ENCODE results near the gene MCF2L.
"Not testable (repeated sequence)": the region's sequence is repeated elsewhere in the genome, so short reads cannot be mapped to it uniquely, and the experiment has no call there.

MCF2L gene

DNA sequence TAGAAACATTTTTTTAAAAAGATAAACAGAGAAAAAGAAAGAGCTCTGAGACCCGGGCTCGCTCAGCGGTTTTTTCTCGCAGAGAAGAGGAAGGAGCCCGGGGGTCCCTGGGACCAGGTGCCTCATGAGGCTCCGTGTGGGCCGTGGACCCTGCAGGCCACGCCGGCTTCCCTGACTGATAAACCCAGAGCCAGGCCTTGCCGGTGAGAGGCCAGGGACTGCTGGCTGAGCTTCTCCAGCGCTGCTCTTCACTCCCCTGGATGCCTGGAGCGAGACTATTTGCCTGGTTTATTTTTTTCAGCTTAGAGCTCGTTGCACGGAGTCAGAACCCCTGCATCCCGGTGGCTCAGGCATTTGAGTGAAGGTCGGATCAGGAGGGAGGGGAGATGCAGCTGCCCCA, 83.2 kb downstream of the MCF2L start:
- no peak for DNase-seq

DNA sequence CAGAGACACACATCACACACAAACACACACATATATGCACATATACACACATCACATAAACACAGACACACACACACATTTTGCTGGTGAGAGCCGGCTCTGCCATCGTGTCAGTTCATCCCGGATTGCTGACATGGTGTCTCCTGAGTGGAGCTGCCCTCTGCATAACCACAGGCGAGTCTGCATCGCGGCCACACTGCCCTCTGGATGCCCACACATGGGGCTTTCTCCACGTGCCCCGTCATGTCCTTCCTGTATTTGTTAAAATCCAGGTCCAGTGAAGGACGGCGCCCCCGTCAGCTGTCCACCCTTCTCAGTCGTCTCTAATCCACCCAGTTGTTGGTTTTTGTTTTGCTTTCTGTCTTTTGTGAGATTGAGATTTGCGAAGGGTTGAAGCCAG, 84.0 kb downstream of the MCF2L start:
- no peak for DNase-seq

DNA sequence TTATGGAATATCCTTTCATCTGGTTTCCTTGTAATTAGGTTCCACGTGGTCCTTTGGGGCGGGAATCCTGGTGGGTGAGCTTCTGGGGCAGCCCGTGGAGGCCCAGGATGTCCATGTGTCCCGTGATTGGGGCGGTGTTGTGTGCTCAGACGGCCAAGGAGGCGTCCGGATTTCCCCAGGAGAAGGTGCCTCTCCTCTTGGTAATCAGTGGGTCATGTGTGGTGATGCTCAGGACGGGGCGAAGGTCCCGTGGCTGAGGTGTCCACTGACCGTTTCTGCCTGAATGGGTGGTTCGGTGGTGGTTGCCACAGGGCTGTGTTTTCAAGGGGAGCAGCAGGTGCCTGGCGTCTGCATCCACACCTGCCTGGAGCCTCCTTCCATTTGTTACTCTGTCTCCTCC, 84.4 kb downstream of the MCF2L start:
- no peak for DNase-seq

DNA sequence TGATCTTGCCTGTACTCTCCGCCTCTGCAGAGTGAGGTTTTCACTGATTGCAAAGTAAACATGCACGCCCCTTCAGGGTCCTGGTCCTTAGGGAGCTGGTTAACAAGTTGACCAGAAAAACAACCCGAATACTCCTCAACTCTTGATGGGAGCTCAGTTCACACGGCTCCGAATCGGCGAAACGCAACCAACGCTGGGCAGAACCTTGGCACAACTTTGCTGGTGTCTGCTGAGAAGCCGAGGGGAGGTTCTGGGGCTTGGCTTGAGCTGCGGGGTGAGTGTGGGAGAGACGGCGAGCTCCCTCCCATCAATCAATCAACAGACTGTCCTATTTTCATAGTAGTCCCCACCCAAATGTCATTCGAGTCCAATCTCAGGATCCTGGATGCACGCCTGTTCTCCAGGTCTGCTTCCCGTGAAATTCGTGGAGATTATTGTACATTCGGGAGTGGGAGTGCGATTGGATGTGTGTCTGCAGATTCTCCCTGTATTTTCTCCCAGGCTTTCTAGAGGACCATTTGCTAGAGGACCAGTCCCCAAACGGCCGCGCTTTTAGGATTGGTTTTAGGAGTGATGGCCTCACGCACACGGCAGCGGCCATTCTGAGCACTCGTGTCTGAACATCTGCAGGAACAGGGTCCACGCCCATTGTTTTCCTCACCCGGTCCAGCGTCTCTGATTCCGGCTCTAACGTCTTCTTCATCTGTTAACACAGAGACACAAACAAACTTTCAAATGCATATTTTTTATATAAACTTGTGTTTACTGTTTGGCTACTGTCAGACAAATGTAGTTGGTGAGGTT, 85.0 kb downstream of the MCF2L start:
- DNase-seq = no peak

DNA sequence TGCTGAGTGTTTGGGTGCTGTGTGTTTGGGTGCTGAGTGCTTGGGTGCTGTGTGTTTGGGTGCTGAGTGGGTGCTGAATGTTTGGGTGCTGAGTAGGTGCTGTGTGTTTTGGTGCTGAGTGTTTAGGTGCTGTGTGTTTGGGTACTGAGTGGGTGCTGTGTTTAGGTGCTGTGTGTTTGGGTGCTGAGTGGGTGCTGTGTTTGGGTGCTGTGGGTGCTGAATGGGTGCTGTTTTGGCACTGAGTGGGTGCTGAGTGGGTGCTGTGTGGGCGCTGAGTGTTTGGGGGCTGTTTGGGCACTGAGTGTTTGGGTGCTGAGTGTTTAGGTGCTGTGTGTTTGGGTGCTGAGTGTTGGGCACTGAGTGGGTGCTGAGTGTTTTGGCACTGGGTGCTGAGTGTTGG, 88.1 kb downstream of the MCF2L start:
- no peak for DNase-seq

DNA sequence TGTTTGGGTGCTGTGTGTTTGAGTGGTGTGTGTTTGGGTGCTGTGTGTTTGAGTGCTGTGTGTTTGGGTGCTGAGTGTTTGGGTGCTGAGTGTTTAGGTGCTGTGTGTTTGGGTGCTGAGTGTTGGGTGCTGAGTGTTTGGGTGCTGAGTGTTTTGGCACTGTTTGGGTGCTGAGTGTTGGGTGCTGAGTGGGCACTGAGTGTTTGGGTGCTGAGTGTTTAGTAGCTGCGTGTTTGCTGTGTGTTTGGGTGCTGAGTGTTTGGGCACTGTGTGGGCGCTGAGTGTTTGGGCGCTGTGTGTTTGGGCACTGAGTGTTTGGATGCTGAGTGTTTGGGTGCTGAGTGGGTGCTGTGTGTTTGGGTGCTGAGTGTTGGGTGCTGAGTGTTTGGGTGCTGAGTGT, 88.5 kb downstream of the MCF2L start:
- not testable (repeated sequence) for DNase-seq

DNA sequence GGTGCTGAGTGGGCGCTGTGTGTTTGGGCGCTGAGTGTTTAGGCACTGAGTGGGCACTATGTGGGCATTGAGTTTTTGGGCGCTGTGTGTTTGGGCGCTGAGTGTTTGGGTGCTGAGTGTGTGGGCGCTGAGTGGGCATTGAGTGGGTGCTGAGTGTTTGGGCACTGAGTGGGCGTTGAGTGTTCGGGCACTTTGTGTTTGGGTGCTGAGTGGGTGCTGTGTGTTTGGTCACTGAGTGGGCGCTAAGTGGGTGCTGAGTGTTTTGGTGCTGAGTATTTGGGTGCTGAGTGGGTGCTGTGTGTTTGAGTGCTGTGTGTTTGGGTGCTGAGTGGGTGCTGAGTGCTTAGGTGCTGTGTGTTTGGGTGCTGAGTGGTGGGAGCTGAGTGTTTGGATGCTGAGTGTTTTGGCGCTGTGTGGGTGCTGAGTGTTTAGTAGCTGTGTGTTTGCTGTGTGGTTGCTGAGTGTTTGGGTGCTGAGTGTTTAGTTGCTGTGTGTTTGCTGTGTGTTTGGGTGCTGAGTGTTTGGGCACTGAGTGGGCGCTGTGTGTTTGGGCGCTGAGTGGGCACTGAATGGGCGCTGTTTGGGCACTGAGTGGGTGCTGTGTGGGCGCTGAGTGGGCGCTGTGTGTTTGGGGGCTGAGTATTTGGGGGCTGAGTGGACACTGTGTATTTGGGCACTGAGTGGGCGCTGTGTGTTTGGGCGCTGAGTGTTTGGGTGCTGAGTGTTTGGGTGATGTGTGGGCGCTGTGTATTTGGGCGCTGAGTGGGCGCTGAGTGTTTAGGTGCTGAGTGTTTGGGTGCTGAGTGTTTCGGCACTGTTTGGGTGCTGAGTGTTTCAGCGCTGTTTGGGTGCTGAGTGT, 89.3 kb downstream of the MCF2L start:
- DNase-seq = no peak

DNA sequence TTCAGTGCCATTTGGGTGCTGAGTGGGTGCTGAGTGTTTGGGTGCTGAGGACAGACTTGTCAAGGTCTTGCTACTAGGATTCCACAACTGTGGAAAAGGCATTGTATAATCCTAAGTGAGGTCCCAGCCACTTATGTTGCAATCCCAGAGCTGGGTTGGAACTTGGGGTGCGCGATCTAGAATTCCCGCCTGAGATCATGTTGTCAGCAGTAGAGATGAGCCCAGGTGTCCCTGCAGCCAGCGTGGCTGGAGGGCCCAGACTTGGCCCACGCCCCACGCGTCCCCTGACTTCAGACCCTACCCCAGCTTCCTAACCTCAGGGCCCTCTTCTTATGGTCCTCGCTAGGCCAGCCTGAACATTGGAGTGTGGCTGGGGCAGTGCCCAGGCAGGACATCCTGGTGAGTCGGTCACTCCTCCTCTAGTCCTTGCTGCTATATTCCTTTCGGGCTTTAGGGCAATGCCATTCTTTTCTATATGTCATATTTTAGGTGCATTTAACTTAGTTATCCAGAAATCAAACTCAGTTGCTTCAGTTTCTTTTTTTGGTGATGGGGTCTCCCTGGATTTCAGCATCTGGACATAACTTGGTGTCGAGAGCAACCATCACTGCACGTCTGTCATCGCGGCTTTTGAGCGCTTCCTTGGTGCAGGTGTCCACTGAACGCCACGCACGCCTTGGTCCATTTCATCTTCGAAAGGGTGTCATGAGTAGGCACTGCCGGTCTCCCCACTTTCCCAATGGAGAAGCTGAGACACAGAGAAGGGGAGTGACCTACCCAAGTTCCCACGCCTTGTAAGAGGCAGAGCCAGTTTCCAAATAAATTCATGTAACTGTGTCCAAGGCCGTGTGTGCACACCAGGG, 90.2 kb downstream of the MCF2L start:
- no peak for DNase-seq

DNA sequence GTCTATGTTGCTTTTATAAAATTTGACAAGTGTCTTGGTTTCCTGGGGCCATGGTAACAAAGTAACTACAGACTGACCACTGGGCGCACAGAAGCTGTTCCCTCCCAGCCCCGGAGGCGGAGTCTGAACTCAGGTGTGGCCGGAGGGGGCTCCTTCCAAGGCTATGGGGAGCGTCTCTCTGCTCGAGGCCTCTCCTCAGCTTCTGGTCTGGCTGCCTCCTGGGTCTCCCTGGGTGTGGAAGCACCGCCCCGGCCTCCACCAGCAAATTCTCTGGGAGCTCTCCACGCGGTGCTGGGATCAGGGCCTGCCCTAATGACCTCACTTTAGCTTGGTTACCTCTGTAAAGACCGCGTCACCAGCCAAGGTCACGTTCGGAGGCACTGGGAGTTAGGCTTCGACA, 90.9 kb downstream of the MCF2L start:
- no peak for DNase-seq

DNA sequence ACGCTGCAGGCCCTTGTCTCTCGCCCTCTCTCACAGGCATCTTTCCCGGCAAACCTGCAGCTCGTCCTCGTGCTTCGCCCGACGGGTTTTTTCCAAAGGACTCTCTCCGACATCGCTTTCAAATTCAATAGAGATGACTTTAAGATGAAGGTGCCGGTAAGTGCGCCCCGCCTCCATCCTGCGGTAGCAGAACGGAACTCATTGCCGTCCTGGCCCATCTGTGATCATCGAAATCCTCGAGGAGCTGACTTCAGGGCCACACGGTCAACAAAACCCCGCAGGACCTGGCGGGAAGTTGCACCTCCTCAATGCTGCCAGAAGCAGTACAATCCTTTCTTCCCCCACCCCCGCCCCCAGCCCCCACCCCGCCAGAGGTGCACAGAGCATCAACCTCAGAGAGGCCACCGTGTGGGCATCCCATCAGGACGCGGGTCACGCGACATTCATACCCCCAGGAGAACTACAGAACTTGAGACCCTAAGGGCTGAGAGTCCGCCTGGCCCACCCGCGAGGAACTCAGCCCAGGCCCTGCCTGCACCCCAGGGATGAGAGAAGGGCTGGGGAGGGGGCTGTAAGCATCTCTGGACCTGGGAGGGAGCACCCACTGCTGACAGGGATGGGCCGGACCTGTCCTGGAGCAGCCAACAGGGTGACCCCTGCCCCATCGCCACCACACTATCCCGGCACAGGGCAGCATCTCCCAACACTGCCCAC, 91.7 kb downstream of the MCF2L start:
- DNase-seq = no peak

DNA sequence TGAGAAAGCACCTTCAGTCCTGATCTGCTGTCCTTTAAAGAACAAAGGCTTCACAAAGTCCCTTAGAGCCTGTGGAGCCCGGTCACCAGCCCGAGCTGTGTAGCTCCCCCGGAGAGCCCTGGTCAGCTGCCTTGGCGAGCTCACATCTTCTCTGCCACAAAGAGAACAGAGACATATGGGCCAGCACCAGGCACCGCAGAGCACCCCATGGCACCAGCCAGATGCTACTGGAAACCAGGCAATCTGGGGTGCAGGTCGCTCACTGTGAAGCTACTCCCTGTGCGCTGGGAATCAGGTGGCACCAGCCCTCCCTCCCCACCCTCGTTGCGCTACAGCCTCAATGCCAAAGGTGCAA, 92.2 kb downstream of the MCF2L start:
- DNase-seq = no peak

DNA sequence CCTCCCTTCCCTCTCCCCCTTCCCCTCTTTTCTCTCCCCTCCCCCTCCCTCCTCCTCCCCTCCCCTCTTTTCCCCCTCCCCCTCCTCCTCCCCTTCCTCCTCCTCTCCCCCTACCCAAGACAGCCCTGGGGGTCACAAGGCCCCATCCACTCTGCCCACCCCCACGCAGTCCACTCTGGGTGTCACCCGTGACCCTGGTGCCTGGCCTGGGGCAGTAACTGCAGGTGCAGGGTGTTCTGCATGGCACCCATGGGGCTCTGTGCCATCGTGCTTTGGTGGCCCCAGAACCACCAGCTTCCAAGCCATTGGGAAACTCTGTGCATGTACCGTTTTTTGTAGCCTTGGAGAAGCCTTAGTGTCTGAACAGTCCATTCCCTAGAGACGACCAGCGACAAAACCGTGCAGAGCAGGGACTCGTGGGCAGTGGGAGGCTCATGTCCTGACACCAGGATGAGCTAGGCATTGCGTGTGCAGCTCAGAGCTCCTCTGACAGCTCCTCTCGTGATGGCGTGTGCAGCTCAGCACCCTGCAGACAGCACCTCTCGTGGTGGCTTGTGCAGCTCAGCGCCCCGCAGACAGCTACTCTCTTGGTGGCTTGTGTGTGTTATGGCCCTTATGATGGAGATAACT, 92.9 kb downstream of the MCF2L start:
- no peak for DNase-seq

DNA sequence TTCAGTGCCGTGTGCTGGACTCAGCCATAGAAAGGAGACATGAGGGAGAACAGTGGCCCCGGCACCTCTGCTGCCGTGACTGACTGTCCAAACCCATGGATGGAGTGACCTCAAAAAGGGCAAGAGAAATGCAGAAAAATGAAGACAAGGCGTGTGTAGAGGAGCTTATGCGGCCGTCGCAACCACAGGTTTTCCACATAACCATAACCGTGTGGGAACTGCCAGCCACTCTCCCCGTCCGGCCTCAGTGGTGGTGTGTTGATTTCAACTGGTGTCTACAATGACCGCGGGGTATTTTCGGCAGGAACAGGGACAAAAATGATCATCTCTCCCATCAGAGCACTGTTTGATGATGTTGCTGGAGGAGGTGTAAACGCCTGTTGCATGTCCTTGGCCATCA, 93.7 kb downstream of the MCF2L start:
- no peak for DNase-seq

DNA sequence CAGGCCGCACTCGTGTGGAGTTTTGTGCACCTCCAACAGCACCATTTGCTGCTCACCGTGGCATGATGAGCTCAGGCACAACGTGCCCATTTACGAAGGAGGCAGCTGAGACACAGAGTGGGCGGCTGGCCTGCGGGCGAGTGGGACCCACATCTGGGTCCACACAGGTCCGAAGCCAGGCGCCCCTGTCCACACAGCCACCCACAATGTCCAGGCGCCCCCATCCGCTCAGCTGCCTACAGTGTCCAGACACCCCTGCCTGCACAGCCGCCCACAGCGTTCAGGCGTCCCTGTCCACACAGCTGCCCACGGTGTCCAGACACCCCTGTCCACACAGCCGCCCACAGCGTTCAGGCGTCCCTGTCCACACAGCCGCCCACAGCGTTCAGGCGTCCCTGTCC, 94.1 kb downstream of the MCF2L start:
- no peak for DNase-seq

DNA sequence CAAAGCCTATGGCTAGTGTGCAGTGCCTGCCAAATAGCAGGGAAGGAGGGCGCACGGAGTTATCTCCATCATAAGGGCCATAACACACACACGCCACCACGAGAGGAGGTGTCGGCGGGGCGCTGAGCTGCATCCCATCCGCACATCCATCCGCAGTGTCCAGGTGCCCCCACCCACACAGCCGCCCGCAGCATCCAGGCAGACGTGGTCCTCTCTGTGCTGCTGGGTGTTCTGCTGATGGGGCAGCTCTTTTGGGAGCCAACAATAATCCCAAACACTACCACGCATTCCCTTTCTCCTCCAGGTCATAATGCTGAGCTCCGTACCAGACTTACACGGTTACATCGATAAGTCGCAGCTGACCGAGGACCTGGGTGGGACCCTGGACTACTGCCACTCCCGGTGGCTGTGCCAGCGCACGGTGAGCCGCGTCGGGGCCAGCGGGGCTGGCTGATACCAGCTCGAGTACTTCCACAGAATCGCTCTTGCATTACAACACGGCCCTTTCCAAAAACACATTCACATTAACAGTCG, 95.1 kb downstream of the MCF2L start:
- no peak for DNase-seq

DNA sequence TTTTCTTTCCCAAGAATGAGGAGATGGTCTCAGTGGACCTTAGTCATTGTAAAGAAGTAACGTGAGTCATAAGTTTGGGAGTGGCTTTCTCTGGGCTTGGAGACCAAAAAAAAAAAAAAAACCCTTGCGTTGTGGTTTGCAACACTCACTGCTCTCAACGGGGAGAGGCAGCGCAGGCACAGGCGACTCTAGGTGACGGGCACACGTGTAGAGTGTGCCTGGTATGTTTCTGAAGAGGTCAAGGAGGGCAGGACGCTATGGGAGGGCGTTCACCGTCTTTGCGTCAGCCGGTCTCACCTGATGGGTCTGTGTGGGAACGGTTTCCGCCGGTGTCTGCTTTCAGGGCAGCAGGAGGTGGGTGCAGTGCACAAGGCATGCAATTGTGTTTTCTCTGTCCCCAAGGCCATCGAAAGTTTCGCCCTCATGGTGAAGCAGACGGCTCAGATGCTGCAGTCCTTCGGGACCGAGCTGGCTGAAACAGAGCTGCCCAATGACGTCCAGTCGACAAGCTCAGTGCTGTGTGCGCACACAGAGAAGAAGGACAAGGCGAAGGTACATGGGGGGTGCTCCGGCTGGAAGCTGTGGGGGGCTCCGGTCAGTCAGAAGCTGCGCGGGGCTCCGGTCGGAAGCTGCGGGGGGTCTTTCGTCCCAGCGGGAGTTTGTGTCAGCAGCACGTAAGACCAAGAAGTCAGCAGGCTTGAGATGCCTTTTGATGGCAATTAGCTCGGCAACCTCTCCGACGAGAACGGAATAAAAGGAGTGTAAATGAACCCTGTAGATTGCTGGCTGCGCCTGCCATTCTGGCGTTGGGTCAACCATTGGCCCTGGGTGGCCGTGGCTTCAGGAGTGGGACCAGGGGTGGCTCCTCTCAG, 95.8 kb downstream of the MCF2L start:
- DNase-seq = no peak

DNA sequence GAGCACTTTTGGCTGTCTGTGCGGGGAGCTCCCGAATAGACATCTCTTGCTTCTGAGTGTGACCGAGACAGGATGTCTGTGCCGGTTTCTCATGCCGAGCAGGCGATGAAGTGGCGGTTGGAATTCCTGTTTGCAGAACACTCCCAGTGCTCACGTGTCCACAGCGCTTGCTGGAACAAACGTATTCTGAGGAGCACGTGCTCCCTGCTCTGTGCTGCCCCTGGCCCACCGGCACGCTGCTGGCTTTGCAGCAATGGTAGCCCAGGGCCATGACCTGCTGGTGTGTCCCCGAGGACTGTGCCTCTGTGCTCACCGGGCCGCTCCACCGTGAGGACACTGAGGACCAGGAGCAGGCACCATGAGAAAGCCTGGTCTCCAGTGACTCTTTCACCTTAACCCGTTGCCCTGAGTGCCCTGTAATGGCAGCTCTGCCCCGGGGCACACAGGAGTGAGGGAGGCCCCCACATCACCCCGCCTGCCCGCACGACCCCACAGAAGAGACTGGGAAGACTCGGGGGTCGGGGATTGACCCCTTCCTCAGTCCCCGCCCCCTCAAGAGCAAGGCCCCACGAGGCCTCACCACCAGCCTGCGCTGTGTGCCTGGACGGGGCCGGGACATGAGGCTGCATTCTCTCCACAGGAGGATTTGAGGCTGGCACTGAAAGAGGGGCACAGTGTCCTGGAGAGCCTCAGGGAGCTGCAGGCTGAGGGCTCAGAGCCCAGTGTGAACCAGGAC, 96.6 kb downstream of the MCF2L start:
- DNase-seq = no peak

DNA sequence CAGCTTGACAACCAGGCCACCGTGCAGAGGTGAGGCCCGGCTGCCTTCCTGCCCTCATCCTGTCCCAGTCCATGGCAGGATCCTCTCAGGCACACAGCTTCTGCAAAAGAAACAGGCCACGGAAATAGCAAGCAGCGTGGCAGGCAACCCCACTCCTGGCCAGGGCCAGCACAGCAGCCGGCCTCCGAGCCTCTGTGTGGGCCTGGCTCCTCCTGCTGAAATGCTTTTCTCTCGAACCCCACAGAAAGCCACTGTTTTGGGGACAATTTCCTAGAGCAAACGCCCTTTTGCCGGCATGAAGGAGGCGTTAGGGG, 97.1 kb downstream of the MCF2L start:
- no peak for DNase-seq

DNA sequence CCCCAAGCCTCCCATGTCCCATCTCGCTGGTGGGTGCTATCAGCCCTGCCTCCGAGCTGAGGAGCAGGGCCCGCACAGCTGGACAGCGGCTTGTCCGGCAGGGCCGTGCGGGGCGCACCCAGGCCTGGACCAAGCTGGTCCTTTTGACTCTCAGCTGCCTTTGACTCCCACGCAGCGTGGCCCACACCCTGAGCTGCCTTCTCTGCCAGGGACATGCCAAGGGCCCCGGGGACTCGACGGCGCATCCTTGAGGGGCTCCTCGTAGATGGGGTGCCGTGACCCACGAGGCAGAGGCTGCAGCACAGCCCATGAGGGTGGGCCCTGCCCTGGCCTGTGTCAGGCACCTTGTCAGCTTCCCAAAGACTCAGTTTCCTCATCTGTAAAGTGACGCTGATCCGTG, 97.7 kb downstream of the MCF2L start:
- DNase-seq = no peak

All from activated CD8-positive, alpha-beta memory T cell treated with anti-CD3 and anti-CD28 coated beads for 24 hours (primary cell).